HuH-7.5 (cell line): ENCODE results near the gene PLK5.
A peak's percentile ranks its signal among the peaks of the same experiment; 100 is the strongest.
"Not testable (repeated sequence)": the region's sequence is repeated elsewhere in the genome, so short reads cannot be mapped to it uniquely, and the experiment has no call there.

Source experiments
- DNase-seq: peaks from one replicate; pipeline ENCODE4 v3.0.0; 2011; ENCODE audit warnings: low spot score

Gene PLK5

GRCh38 chr19:1507763-1508506 is 15.9 kb upstream of the PLK5 start:
- DNase-seq = peak; percentile 100

- no peak for DNase-seq
Observed at GRCh38 chr19:1508507-1508856, 15.4 kb upstream of the PLK5 start.

- no peak for DNase-seq
Observed at GRCh38 chr19:1509602-1510441, 14.1 kb upstream of the PLK5 start.

- no peak for DNase-seq
Observed at GRCh38 chr19:1510442-1510806, 13.5 kb upstream of the PLK5 start.

GRCh38 chr19:1510807-1511206 is 13.1 kb upstream of the PLK5 start:
- no peak for DNase-seq

- no peak for DNase-seq
Observed at GRCh38 chr19:1511318-1512317, 12.3 kb upstream of the PLK5 start.

- DNase-seq = peak; percentile 93
Observed at GRCh38 chr19:1512671-1513498, 11.0 kb upstream of the PLK5 start, which contains the start of gene ADAMTSL5. TSS of gene ADAMTSL5 (minus strand) at chr19:1513019. CDS start at chr19:1510943, 2,076 bp downstream.

GRCh38 chr19:1513499-1514294 is 10.2 kb upstream of the PLK5 start:
- peak; percentile 89 for DNase-seq

GRCh38 chr19:1514295-1514661 is 9.6 kb upstream of the PLK5 start:
- DNase-seq = no peak

GRCh38 chr19:1514986-1515721 is 8.7 kb upstream of the PLK5 start:
- no peak for DNase-seq

- DNase-seq = no peak
Observed at GRCh38 chr19:1516395-1516753, 7.5 kb upstream of the PLK5 start.

GRCh38 chr19:1518471-1518870 is 5.4 kb upstream of the PLK5 start:
- DNase-seq = no peak

GRCh38 chr19:1519802-1520201 is 4.1 kb upstream of the PLK5 start:
- not testable (repeated sequence) for DNase-seq

- DNase-seq = no peak
Observed at GRCh38 chr19:1520203-1520780, 3.6 kb upstream of the PLK5 start.

- DNase-seq = no peak
Observed at GRCh38 chr19:1521636-1522035, 2.2 kb upstream of the PLK5 start.

- no peak for DNase-seq
Observed at GRCh38 chr19:1522061-1522460, 1.8 kb upstream of the PLK5 start.

GRCh38 chr19:1522838-1523237 is 1.0 kb upstream of the PLK5 start:
- no peak for DNase-seq

- no peak for DNase-seq
Observed at GRCh38 chr19:1524287-1524971, 552 bp downstream of the PLK5 start.

- no peak for DNase-seq
Observed at GRCh38 chr19:1524972-1525325, 1.1 kb downstream of the PLK5 start.
